Sigmoid colon (tissue), 4 donors: Measurements from ENCODE around the gene RAB3A.
A peak's percentile ranks its signal among the peaks of the same experiment; 100 is the strongest.

Experiments
- CTCF ChIP-seq, 4 experiments: fragments of 450-650 bp in 3 of 4; fragments of 200-600 bp in 1 of 4; IDR thresholded peaks; one replicate each; pipeline ENCODE4 v1.5.1; 2016 to 2019; ENCODE audit warnings: antibody characterized with exemption in 4 of 4, mild to moderate bottlenecking in 3 of 4, moderate library complexity in 2 of 4
- POLR2A ChIP-seq, 2 donors: fragments of 450-650 bp; IDR thresholded peaks; one replicate each; pipeline ENCODE4 v1.6.1; 2016; ENCODE audit warnings: antibody characterized with exemption in 2 of 2, mild to moderate bottlenecking in 2 of 2, moderate library complexity in 2 of 2
- POLR2AphosphoS5 ChIP-seq, 4 donors: sonication (generic); formaldehyde crosslinking; IDR thresholded peaks; one replicate each; pipeline ENCODE4 v1.6.1; 2017; ENCODE audit warnings: antibody characterized with exemption in 4 of 4

- no peak for TF ChIP-seq CTCF (IDR thresholded peaks at IDR 0.05)
- peak in 1 of 2 donors; percentile 13 for TF ChIP-seq POLR2A (IDR thresholded peaks at IDR 0.05)
- TF ChIP-seq POLR2AphosphoS5 (IDR thresholded peaks at IDR 0.05), result peak in 3 of 4 donors; percentile 34 to 79 (median 66)
Measured at GRCh38 chr19:18152817-18153555, 50.9 kb downstream of the RAB3A start, which contains the start of gene PIK3R2.
